Parathyroid adenoma (tissue), 2 donors: ENCODE measurements around the gene MCTP2.

ENCODE experiments used
- H2AFZ ChIP-seq: fragments of 300-600 bp; sonication (generic); one replicate; pipeline ENCODE4 v1.7.0; 2017; ENCODE audit warnings: antibody characterized with exemption, mild to moderate bottlenecking
- H3K27ac ChIP-seq: fragments of 300-600 bp; sonication (generic); one replicate; pipeline ENCODE4 v1.7.0; 2017
- H3K27me3 ChIP-seq: fragments of 300-600 bp; sonication (generic); one replicate; pipeline ENCODE4 v1.7.0; 2017; ENCODE audit warnings: low read length; ENCODE audit not compliant: control insufficient read depth, insufficient read depth
- H3K36me3 ChIP-seq: fragments of 300-600 bp; sonication (generic); one replicate; pipeline ENCODE4 v1.7.0; 2017; ENCODE audit warnings: low read length; ENCODE audit not compliant: control insufficient read depth, insufficient read depth
- H3K4me1 ChIP-seq: fragments of 300-600 bp; sonication (generic); one replicate; pipeline ENCODE4 v1.7.0; 2017; ENCODE audit warnings: control low read depth
- H3K4me2 ChIP-seq: fragments of 300-600 bp; sonication (generic); one replicate; pipeline ENCODE4 v1.7.0; 2017; ENCODE audit warnings: low read length
- H3K4me3 ChIP-seq: fragments of 300-600 bp; sonication (generic); one replicate; pipeline ENCODE4 v1.7.0; 2017; ENCODE audit warnings: low read depth, low read length
- H3K79me2 ChIP-seq: fragments of 300-600 bp; sonication (generic); one replicate; pipeline ENCODE4 v1.7.0; 2017; ENCODE audit warnings: control low read depth
- H3K9ac ChIP-seq: fragments of 300-600 bp; sonication (generic); one replicate; pipeline ENCODE4 v1.7.0; 2017; ENCODE audit warnings: mild to moderate bottlenecking
- H3K9me3 ChIP-seq: fragments of 300-600 bp; sonication (generic); one replicate; pipeline ENCODE4 v1.7.0; 2017; ENCODE audit warnings: low read length; ENCODE audit not compliant: control insufficient read depth
- CTCF ChIP-seq: fragments of 300-600 bp; sonication (generic); IDR thresholded peaks from one replicate; pipeline ENCODE4 v1.7.0; 2017; ENCODE audit warnings: antibody characterized with exemption, mild to moderate bottlenecking
- donor health status: primary hyperparathyroidism.

MCTP2 gene

DNA sequence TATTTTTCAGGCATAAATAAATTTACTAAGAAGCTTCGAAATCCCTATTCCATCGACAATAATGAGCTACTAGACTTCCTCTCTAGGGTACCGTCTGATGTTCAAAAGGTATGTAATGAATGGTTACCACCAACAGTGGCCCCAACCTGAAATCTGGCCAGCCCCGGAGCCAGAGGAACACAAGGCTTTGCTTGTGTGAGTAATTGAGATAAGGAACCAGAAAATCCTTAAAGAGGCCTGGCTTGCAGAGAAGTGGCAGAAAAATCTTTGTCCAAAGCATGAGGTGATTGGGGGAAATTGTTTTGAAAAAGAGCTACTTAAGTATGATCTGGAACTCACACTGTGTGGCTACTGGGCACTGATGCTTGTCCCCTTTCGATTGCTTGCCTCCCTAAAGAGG, 245.3 kb downstream of the MCTP2 start:
- H3K9me3 ChIP-seq: no peaks in the 10 kb centered on the region
- no peak for TF ChIP-seq CTCF
- H3K4me3 ChIP-seq: no peak overlapping the region
- no peaks in the 10 kb centered on the region for H3K4me1 ChIP-seq
- H3K9ac ChIP-seq: no peak overlapping the region
- no peak overlapping the region for H2AFZ ChIP-seq
- no peak overlapping the region for H3K4me2 ChIP-seq
- H3K36me3 ChIP-seq: no peaks in the 10 kb centered on the region
- H3K79me2 ChIP-seq: no peaks in the 10 kb centered on the region
- H3K27ac ChIP-seq: no peak overlapping the region
- H3K27me3 ChIP-seq: no peaks in the 10 kb centered on the region

DNA sequence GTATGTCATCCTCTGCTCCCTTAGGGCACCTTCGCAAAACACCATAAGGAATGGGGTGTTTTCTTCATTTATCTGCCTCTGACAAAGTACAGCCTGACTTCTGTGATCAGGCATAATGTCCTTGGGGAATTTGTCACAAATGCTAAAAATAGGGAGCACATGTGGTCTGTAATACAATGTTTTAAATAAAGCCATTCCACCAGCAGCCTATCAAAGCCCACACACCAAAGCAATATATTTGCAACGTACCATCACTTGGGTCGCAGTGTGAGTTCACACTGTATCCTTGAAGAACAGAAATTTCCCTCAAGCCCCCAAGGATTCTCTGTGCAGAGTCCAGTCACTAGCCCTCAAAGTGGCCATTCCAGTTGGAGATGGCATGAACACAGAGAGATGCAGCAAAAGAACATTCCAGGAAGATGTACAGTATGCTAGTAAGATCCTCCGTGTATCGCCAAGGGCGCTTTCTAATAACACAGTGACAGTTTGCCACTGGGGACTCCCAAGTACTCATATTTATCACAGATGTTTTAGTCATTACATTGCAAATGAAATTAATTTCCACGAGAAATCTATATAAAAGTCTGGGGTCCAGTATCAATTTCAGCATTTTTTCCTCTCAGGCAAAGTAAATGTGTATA, 246.7 kb downstream of the MCTP2 start:
- Histone ChIP-seq H2AFZ (no peak overlapping the region), H3K4me1 (no peaks in the 10 kb centered on the region), H3K4me3 (no peak overlapping the region), H3K27me3 (no peaks in the 10 kb centered on the region), H3K79me2 (no peaks in the 10 kb centered on the region), H3K36me3 (no peaks in the 10 kb centered on the region), H3K9me3 (no peaks in the 10 kb centered on the region), H3K4me2 (no peak overlapping the region), H3K27ac (no peak overlapping the region), H3K9ac (no peak overlapping the region)
- TF ChIP-seq CTCF: no peak

- H3K9me3 ChIP-seq: no peaks in the 10 kb centered on the region
- no peak overlapping the region for H3K27ac ChIP-seq
- H3K4me1 ChIP-seq: no peaks in the 10 kb centered on the region
- H3K27me3 ChIP-seq: no peaks in the 10 kb centered on the region
- H2AFZ ChIP-seq: no peak overlapping the region
- H3K4me3 ChIP-seq: no peak overlapping the region
- no peak overlapping the region for H3K4me2 ChIP-seq
- H3K79me2 ChIP-seq: no peaks in the 10 kb centered on the region
- no peaks in the 10 kb centered on the region for H3K36me3 ChIP-seq
- no peak overlapping the region for H3K9ac ChIP-seq
- TF ChIP-seq CTCF: no peak
These were observed 247.4 kb downstream of the MCTP2 start for GRCh38 chr15:94478763-94479162.

DNA sequence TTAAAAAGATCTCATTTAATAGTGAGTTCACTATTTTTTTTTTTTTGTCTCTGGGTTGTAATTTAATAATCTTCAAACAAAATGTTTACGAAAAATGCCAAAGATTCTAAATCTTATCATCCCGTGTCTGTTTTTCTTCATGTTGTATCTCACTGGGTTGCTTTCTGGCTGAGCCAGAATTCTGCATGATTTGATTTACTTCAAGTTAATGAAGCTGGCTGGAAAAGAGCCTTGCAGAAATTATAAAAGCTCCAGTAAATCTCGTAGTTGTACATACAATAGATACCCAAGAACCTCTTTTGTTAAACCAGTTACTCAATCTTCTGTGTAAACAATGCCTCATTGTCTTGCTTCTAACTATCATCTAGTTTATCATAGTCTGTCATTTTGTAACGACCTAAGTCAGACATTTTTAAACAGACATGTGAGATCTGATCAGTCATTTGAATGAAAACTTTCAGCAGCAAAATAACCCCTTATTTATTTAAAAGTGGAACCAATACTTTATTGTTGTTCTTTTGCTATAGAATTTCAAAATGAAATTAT, 249.0 kb downstream of the MCTP2 start:
- TF ChIP-seq CTCF: no peak
- Histone ChIP-seq H3K4me1 (no peaks in the 10 kb centered on the region), H3K9me3 (no peaks in the 10 kb centered on the region), H3K9ac (no peak overlapping the region), H3K36me3 (no peaks in the 10 kb centered on the region), H3K27ac (no peak overlapping the region), H3K4me3 (no peak overlapping the region), H3K4me2 (no peak overlapping the region), H3K79me2 (no peaks in the 10 kb centered on the region), H2AFZ (no peak overlapping the region), H3K27me3 (no peaks in the 10 kb centered on the region)

DNA sequence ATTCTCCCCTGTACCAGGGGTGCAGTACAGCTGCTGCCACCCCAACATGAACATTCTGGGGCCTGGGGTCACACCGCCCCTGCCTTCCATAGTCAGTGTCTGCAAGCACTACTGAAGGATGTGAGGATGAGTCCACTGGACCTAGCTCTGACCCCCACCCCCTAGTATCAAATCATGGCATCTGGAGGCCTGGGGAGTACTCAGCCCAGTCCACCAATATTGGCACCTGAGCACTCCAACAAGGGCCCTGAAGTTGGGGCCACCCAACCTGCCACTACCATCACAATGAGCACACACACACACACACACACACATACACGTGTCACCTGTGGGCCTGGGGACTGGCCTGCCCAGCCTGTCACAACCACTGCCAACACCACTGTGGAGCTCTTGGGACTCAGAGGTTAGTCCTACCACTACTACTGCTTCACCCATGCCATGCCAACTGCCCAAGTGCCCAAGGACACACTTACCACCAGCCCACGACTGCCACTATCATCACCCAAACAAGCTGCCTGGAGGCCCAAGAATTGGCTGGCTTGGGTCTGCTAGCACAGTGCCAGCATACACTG, 253.9 kb downstream of the MCTP2 start:
- H3K4me3 ChIP-seq: no peak overlapping the region
- H3K79me2 ChIP-seq: no peaks in the 10 kb centered on the region
- no peak overlapping the region for H3K9ac ChIP-seq
- TF ChIP-seq CTCF: no peak
- H3K4me1 ChIP-seq: no peaks in the 10 kb centered on the region
- no peaks in the 10 kb centered on the region for H3K27me3 ChIP-seq
- no peaks in the 10 kb centered on the region for H3K36me3 ChIP-seq
- H3K9me3 ChIP-seq: no peaks in the 10 kb centered on the region
- no peak overlapping the region for H3K27ac ChIP-seq
- no peak overlapping the region for H3K4me2 ChIP-seq
- no peak overlapping the region for H2AFZ ChIP-seq
